CD14-positive monocyte (primary cell): ENCODE results near the gene USE1. TPM values are rescaled to one million over a fixed set of nuclear protein-coding genes. Genes with fewer than 3 reads are reported as not detected.

ENCODE experiments used
- DNase-seq, 3 donors: peaks; one replicate each; pipeline ENCODE4 v3.0.0-alpha.2; 2011 to 2022
- H2AFZ ChIP-seq: 2 replicates; pipeline ENCODE4 v1.6.0; 2012; ENCODE audit warnings: mild to moderate bottlenecking, low read depth, low read length, inconsistent platforms; ENCODE audit not compliant: insufficient read depth, poor library complexity, severe bottlenecking
- H3K27ac ChIP-seq, 2 donors: 1 replicate in 1 of 2; 2 replicates in 1 of 2; pipeline ENCODE4 v1.5.1; 2012 to 2013; ENCODE audit warnings: low read length in 2 of 2, control low read depth in 1 of 2, inconsistent platforms in 1 of 2, low read depth in 1 of 2, mild to moderate bottlenecking in 1 of 2
- H3K27me3 ChIP-seq, 2 donors: one replicate each; pipeline versions ENCODE4 v1.6.0 to v1.6.1; 2011 to 2013; ENCODE audit warnings: low read length in 2 of 2; ENCODE audit not compliant: control insufficient read depth in 2 of 2, insufficient read depth in 2 of 2
- H3K36me3 ChIP-seq, 2 donors: replicated peaks in 1 of 2; 1 replicate in 1 of 2; 2 replicates in 1 of 2; pipeline versions ENCODE4 v1.5.1 to v1.6.1; 2012 to 2013; ENCODE audit warnings: low read length in 2 of 2, control low read depth in 1 of 2, inconsistent platforms in 1 of 2, mild to moderate bottlenecking in 1 of 2; ENCODE audit not compliant: insufficient read depth in 2 of 2, control insufficient read depth in 1 of 2
- H3K4me1 ChIP-seq, 2 donors: 1 replicate in 1 of 2; 2 replicates in 1 of 2; pipeline versions ENCODE4 v1.5.1 to v1.6.1; 2012 to 2013; ENCODE audit warnings: low read length in 2 of 2, control low read depth in 1 of 2, inconsistent platforms in 1 of 2, mild to moderate bottlenecking in 1 of 2, moderate library complexity in 1 of 2; ENCODE audit not compliant: insufficient read depth in 2 of 2, control insufficient read depth in 1 of 2
- H3K4me2 ChIP-seq: replicated peaks from 2 replicates; pipeline ENCODE3; 2012; ENCODE audit warnings: low read length, moderate library complexity, mild to moderate bottlenecking; ENCODE audit not compliant: poor library complexity, severe bottlenecking; ENCODE audit errors: extremely low read depth
- H3K4me3 ChIP-seq, 3 experiments: fragments of 200-600 bp in 1 of 3; sonication (generic) in 1 of 3; replicated peaks in 1 of 3; 1 replicate in 2 of 3; 2 replicates in 1 of 3; pipeline ENCODE4 v1.5.1; 2011 to 2013; ENCODE audit warnings: low read length in 3 of 3, mild to moderate bottlenecking in 3 of 3, control low read depth in 2 of 3, low read depth in 2 of 3, inconsistent platforms in 1 of 3, moderate library complexity in 1 of 3
- H3K79me2 ChIP-seq: 2 replicates; pipeline ENCODE4 v1.6.0; 2012; ENCODE audit warnings: mild to moderate bottlenecking, control low read depth, inconsistent platforms, low read length, moderate library complexity; ENCODE audit not compliant: insufficient read depth
- H3K9ac ChIP-seq: 2 replicates; pipeline ENCODE4 v1.6.0; 2017; ENCODE audit warnings: low read length, mild to moderate bottlenecking; ENCODE audit not compliant: insufficient read depth, poor library complexity, severe bottlenecking
- H3K9me3 ChIP-seq, 2 donors: replicated peaks in 1 of 2; 1 replicate in 1 of 2; 2 replicates in 1 of 2; pipeline versions ENCODE4 v1.5.1 to v1.6.1; 2012 to 2013; ENCODE audit warnings: low read length in 2 of 2, control low read depth in 1 of 2; ENCODE audit not compliant: control insufficient read depth in 1 of 2, insufficient read depth in 1 of 2
- H4K20me1 ChIP-seq: 2 replicates; pipeline ENCODE4 v1.6.0; 2012; ENCODE audit warnings: mild to moderate bottlenecking, low read length, control low read depth, moderate library complexity; ENCODE audit not compliant: insufficient read depth
- H3K27ac Mint-ChIP-seq, 7 donors: one replicate each; pipeline ENCODE4 v1.8.0; 2020; ENCODE audit warnings: mild to moderate bottlenecking in 7 of 7, mixed read lengths in 7 of 7, moderate library complexity in 6 of 7, inconsistent platforms in 2 of 7
- H3K27me3 Mint-ChIP-seq, 3 donors: one replicate each; pipeline ENCODE4 v1.8.0; 2021 to 2022; ENCODE audit warnings: low read depth in 3 of 3, mild to moderate bottlenecking in 3 of 3, mixed read lengths in 3 of 3, moderate library complexity in 3 of 3, inconsistent platforms in 1 of 3
- H3K36me3 Mint-ChIP-seq, 2 donors: one replicate each; pipeline ENCODE4 v1.8.0; 2020; ENCODE audit warnings: mixed read lengths in 2 of 2, inconsistent platforms in 1 of 2, mild to moderate bottlenecking in 1 of 2
- H3K4me1 Mint-ChIP-seq: one replicate; pipeline ENCODE4 v1.8.0; 2020; ENCODE audit warnings: mild to moderate bottlenecking, mixed read lengths
- H3K4me3 Mint-ChIP-seq, 2 donors: one replicate each; pipeline ENCODE4 v1.8.0; 2020; ENCODE audit warnings: mild to moderate bottlenecking in 2 of 2, mixed read lengths in 2 of 2, moderate library complexity in 1 of 2
- H3K9me3 Mint-ChIP-seq, 7 donors: one replicate each; pipeline ENCODE4 v1.8.0; 2020 to 2022; ENCODE audit warnings: mixed read lengths in 7 of 7, mild to moderate bottlenecking in 6 of 7, moderate library complexity in 6 of 7, inconsistent platforms in 2 of 7
- CTCF ChIP-seq: fragments of 200-600 bp; IDR thresholded peaks from one replicate; pipeline ENCODE4 v1.8.0; 2022; ENCODE audit warnings: antibody characterized with exemption, mild to moderate bottlenecking
- WGBS: methylation state at CpG from one replicate; pipeline ENCODE4 v1.1.5; 2013; ENCODE audit warnings: missing lambda C conversion rate; ENCODE audit not compliant: insufficient coverage; 5-methylcytosine and 5-hydroxymethylcytosine counted together
- intact Hi-C, 2 donors: fragments of 100-400 bp; cut with micrococcal nuclease; formaldehyde crosslinking; loops; one replicate each; pipeline versions ENCODE4 v1.15.0 to v1.15.1; 2023
- polyA plus RNA-seq, 3 donors: library from polyadenylated mRNA; depleted of rRNA in 1 of 3; unstranded in 2 of 3; stranded (reverse) in 1 of 3; fragments of 300-500 nt in 2 of 3; fragments of >200 nt in 1 of 3; fragmentation: Illumina TruSeq in 2 of 3; gene quantifications; 1 replicate in 2 of 3; 2 replicates in 1 of 3; pipeline ENCODE4 v1.2.3, GENCODE V29; 2012 to 2021

USE1 gene
- polyA plus RNA-seq, 3 donors = 26.5 to 39.8 (median 29.7) TPM

GRCh38 chr19:17248011-17248776, 33.0 kb downstream of the USE1 start:
- Histone ChIP-seq H3K27ac (no peak overlapping the region), H3K79me2 (peaks cover 6% of the 10 kb centered on the region), H3K4me3 (no peak overlapping the region), H3K4me2 (no peak overlapping the region), H2AFZ (no peak overlapping the region), H3K9me3 (no peaks in the 10 kb centered on the region), H3K36me3 (no peaks in the 10 kb centered on the region), H4K20me1 (peaks cover 11% of the 10 kb centered on the region), H3K4me1 (peaks cover 20 to 32% of the 10 kb centered on the region in 2 donors), H3K9ac (no peak overlapping the region), H3K27me3 (peaks cover 0 to 7% of the 10 kb centered on the region in 2 donors)
- Mint-ChIP-seq H3K27me3 (peaks cover 11 to 21% (median 21%) of the 10 kb centered on the region in 3 donors), H3K4me1 (peaks cover 21% of the 10 kb centered on the region), H3K27ac (peak overlapping the region in 1 of 7 donors; percentile 5), H3K36me3 (no peaks in the 10 kb centered on the region), H3K4me3 (no peak overlapping the region), H3K9me3 (peaks cover 0 to 6% (median 2%) of the 10 kb centered on the region in 7 donors)
- TF ChIP-seq CTCF = no peak
- DNase-seq = no peak
- 91% methylated on average over 16 of the region's 21 CpGs for WGBS
- intact Hi-C loops = no loop called here

GRCh38 chr19:17249887-17250548, 34.9 kb downstream of the USE1 start:
- H3K27ac Mint-ChIP-seq = no peak overlapping the region

More at GRCh38 chr19:17249887-17250548, 34.9 kb downstream of the USE1 start:
- H3K9me3 ChIP-seq = no peaks in the 10 kb centered on the region
- H3K4me1 Mint-ChIP-seq = peaks cover 13% of the 10 kb centered on the region
- WGBS = 97% methylated on average over 12 of the region's 15 CpGs
- peaks cover 4 to 13% (median 10%) of the 10 kb centered on the region in 3 donors for H3K27me3 Mint-ChIP-seq
- intact Hi-C loops = no loop called here
- DNase-seq = no peak
- H4K20me1 ChIP-seq = no peaks in the 10 kb centered on the region
- no peak overlapping the region for H3K4me3 ChIP-seq
- H3K27ac ChIP-seq = no peak overlapping the region
- no peaks in the 10 kb centered on the region for H3K79me2 ChIP-seq
- no peak overlapping the region for H3K4me2 ChIP-seq
- no peak overlapping the region for H2AFZ ChIP-seq
- H3K4me3 Mint-ChIP-seq = no peak overlapping the region
- no peak overlapping the region for H3K9ac ChIP-seq
- no peak for TF ChIP-seq CTCF
- H3K4me1 ChIP-seq = peaks cover 9 to 15% of the 10 kb centered on the region in 2 donors
- no peaks in the 10 kb centered on the region for H3K27me3 ChIP-seq
- H3K36me3 ChIP-seq = no peaks in the 10 kb centered on the region
- no peaks in the 10 kb centered on the region for H3K36me3 Mint-ChIP-seq
- H3K9me3 Mint-ChIP-seq = no peaks in the 10 kb centered on the region
